DMS114 treated with DMSO at 0.1 percent for 48 hours (cell line): Measurements from ENCODE around the gene U2SURP.
"Not testable (repeated sequence)": the region's sequence is repeated elsewhere in the genome, so short reads cannot be mapped to it uniquely, and the experiment has no call there.

ENCODE experiments used
- DNase-seq: peaks from one replicate; lab custom pipeline; 2025; ENCODE audit not compliant: unreplicated experiment; lab: John Stamatoyannopoulos, UW

U2SURP gene

GRCh38 chr3:142976621-142977398, 24.6 kb upstream of the U2SURP start:
- no peak for DNase-seq

DNA sequence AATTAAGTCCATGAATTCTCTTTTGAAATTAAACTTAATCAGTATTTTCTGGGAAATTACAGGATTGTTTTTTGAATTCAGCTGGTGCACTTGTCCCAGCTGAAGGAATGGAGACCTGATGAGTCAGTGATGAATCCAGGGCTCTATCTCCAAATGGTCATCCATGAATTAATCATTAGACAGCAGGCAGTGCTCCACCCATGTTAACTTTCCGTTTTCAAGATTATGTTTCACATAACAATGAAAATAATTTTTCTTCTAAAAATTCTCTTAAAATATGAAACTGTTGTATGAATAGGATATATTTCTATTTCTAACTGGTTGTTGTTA, 24.0 kb upstream of the U2SURP start:
- no peak for DNase-seq

DNA sequence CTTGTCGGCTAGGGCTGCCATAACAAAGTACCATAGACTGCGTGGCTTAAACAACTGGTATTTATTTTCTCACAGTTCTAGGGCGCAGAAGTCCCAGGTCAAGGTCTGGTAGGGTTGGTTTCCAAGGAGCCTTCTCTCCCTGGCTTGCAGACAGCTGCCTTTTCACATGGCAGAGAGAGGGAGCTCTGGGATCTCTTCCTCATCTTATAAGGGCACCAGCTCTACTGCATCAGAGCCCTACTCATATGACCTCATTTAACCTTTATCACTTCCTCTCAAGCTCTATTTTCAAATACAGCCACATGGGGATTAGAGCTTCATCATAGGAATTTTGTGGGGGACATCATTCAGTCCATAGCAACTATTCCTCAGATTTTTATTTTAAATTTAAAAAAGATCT, 20.3 kb upstream of the U2SURP start:
- no peak for DNase-seq

- no peak for DNase-seq
Measured at GRCh38 chr3:142982038-142982773, 19.2 kb upstream of the U2SURP start.

- DNase-seq = no peak
Measured at GRCh38 chr3:142983318-142983717, 18.1 kb upstream of the U2SURP start.

GRCh38 chr3:142984255-142984654, 17.1 kb upstream of the U2SURP start:
- no peak for DNase-seq

DNA sequence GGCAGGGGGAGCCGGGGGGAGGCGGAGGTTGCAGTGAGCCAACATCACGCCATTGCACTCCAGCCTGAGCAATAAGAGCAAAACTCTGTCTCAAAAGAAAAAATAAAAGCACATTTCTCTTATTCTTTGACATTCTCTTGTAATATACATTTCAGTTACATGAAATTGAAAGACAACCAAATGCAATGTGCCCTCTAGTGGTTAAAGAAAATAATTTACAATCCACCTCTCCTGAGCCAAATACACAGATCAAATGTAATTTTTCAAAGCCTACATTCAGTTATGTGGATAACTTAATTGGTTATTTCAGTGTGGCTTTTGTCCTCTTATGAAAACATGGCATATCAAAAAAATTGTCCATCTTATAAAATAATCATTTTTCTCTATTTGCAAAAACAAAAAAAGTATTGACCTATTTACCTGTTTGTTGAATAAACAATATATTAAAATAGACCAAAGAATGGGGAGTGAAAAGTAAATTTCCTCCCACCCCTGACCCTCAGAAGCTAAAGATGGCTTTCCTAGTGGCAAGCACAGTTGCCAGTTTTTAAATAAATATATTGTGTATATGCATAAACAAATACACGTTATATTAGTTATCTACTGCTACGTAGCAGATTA, 14.2 kb upstream of the U2SURP start:
- peak; percentile 32 for DNase-seq

GRCh38 chr3:142987707-142988106, 13.7 kb upstream of the U2SURP start:
- no peak for DNase-seq

- not testable (repeated sequence) for DNase-seq
Measured at GRCh38 chr3:142988221-142988620, 13.1 kb upstream of the U2SURP start.

DNA sequence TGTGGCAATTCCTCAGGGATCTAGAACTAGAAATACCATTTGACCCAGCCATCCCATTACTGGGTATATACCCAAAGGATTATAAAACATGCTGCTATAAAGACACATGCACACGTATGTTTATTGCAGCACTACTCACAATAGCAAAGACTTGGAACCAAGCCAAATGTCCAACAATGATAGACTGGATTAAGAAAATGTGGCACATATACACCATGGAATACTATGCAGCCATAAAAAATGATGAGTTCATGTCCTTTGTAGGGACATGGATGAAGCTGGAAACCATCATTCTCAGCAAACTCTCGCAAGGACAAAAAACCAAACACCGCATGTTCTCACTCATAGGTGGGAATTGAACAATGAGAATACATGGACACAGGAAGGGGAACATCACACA, 12.5 kb upstream of the U2SURP start:
- DNase-seq = not testable (repeated sequence)

- no peak for DNase-seq
Measured at GRCh38 chr3:142990721-142991120, 10.6 kb upstream of the U2SURP start.

GRCh38 chr3:142992323-142992722, 9.0 kb upstream of the U2SURP start:
- DNase-seq = no peak

- DNase-seq = peak; percentile 16
Measured at GRCh38 chr3:142993958-142994442, 7.4 kb upstream of the U2SURP start.

- no peak for DNase-seq
Measured at GRCh38 chr3:142997330-142997729, 4.0 kb upstream of the U2SURP start.

GRCh38 chr3:142998439-142998838, 2.9 kb upstream of the U2SURP start:
- DNase-seq = no peak

DNA sequence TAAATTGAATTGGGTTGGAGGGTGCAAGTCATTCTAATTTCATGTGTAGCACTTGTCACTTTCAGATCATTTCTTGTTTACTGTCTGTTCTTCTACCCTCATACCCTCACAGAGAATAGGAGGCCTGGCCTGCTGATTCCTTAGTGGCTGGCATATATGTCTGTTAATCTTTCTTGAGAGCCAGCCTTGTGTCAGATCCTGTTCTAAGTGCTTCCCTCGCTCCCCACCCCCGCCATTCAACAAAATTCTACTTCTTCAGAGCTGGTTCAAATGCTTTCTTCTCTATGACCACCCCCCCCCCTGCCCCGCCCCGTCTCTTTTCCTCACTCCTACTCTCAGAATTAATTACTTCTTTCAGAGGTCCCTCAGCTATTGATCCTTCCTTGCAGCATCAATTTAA, 1.5 kb upstream of the U2SURP start:
- DNase-seq = no peak

DNA sequence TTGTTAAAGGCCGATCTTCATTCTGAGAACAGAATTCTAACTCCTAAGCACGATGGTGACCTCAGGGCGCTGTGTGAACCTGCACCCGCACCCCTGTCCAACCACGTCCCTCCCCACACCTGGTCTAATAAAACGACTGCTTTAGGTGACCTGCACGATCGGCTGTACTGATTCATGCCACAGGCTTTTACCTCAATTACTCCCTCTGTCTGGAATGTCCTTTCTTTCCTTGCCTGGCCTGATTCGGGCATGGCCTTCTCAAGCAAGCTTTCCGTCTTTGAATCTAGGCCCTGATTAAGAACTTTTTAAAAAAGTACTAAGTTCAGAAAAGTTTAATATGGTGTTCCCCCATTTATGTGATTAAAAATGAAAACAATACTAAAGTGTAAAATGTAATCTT, 842 bp upstream of the U2SURP start:
- DNase-seq = no peak

GRCh38 chr3:143001034-143001368, 369 bp upstream of the U2SURP start:
- no peak for DNase-seq

DNA sequence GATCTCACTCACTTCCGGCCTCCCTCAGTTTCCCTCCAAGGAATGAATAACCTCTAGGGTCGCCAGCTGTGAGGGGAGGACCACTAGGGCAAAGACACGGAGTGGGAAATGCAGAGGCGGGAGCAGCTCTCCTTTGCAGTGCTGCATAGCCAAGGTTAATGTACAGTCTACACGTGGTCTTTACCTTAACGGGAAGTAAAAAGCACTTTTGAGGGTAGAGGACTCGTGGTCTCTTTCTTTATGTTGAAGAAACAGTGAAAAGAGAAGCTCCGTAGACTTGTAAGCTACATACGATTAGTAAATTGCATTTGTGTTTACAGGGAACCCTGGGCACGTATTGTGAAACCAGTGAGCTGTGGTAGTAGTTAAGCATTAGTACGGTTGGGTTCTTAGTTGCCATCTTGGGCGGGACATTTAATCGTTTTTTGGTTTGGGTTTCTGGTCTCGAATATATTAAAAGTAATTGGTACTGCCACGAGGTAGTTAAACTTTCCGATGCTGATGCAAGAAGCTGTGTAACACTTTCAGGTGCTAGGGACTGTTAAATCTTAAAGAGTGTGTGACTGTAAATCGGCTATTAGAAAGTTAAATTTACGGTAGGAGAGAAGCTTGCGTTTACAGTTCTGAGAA, 828 bp downstream of the U2SURP start:
- DNase-seq = peak; percentile 39

DNA sequence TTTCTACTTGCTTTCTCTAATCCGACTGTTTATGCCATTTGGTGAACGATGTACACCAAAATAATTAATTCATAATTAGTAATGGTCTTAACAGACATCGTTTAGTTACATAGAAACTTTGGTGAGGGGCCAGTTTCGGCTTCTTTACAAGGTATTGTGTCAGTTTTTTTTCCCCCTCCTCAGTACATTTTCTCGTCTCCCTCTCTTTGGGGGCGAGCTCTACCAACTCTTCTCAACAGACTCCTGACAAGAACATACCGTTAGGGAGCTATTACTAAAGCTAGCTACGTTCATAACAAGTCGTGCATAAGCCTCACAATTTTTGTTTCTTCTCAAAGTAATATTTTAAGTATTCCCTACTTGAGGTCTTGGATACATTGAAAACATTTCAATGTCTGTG, 1.4 kb downstream of the U2SURP start:
- no peak for DNase-seq

DNA sequence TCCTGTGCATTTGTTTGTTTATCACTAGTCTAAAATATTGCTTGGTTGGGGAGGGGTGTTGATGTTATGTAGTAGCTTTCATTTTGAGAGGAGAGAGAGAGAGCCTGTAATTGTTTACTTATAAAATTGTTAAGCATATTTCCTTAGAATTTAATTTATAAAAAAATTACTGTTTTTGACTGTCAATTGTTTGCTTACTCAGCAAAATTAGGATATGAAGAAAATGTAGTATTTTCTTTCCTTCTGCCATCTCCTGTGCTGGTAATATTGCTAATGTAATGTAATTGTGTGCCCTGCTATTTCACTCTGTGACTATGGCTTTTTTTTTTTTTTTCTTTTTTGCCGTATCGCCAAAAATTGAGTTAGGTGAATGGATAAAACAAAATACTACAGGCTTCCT, 3.5 kb downstream of the U2SURP start:
- no peak for DNase-seq

GRCh38 chr3:143010024-143010423, 8.7 kb downstream of the U2SURP start:
- DNase-seq = no peak
